ENCODE data around the gene EWSR1. TPM values are rescaled to one million over a fixed set of nuclear protein-coding genes. Genes with fewer than 3 reads are reported as not detected.
"Not testable (repeated sequence)": the region's sequence is repeated elsewhere in the genome, so short reads cannot be mapped to it uniquely, and the experiment has no call there.

The EWSR1 gene
- total RNA-seq, 1 donor from 2014 or later = 199 TPM

GRCh38 chr22:29230972-29231875 is 36.8 kb upstream of the EWSR1 start:
- Mint-ChIP-seq H3K4me3 (ENCODE audit: unreplicated experiment) (no peak overlapping the region), H3K27me3 (ENCODE audit: low read depth, unreplicated experiment) (peaks cover 12% of the 10 kb centered on the region), H3K4me1 (ENCODE audit: low read depth, unreplicated experiment) (no peaks in the 10 kb centered on the region), H3K36me3 (ENCODE audit: low read depth, unreplicated experiment) (peaks cover 2% of the 10 kb centered on the region), H3K27ac (ENCODE audit: unreplicated experiment) (no peak overlapping the region), H3K9me3 (ENCODE audit: unreplicated experiment) (peaks cover 5% of the 10 kb centered on the region)
- no peak overlapping the region for H3K4me3 ChIP-seq (ENCODE audit: insufficient read depth, low read depth, low read length)
- no peak for DNase-seq (ENCODE audit: low read depth)
- peaks cover 5% of the 10 kb centered on the region for H3K9me3 ChIP-seq (ENCODE audit: insufficient read depth, low read depth, low read length)
- no peak overlapping the region for H3K9ac ChIP-seq (ENCODE audit: low read length)
- H2AFZ ChIP-seq (ENCODE audit: low read depth, low read length) = no peak overlapping the region
- H3K4me1 ChIP-seq (ENCODE audit: insufficient read depth, low read length) = no peaks in the 10 kb centered on the region
- no peaks in the 10 kb centered on the region for H3K36me3 ChIP-seq (ENCODE audit: insufficient read depth, low read length)
- no peak overlapping the region for H3K4me2 ChIP-seq (ENCODE audit: low read length)
- H3K27me3 ChIP-seq (ENCODE audit: insufficient read depth, low read length) = no peaks in the 10 kb centered on the region
- no peak overlapping the region for H3K27ac ChIP-seq (ENCODE audit: low read depth, low read length)
- no peaks in the 10 kb centered on the region for H3K79me2 ChIP-seq (ENCODE audit: insufficient read depth, low read length)
- no peak for TF ChIP-seq EZH2 (IDR thresholded peaks at IDR 0.05; ENCODE audit: insufficient read depth, low read length)
- no peaks in the 10 kb centered on the region for H4K20me1 ChIP-seq (ENCODE audit: insufficient read depth, low read length)
- FAIRE-seq = no peak

GRCh38 chr22:29231971-29232959 is 35.8 kb upstream of the EWSR1 start:
- FAIRE-seq = no peak
- Histone ChIP-seq H3K9me3 (ENCODE audit: insufficient read depth, low read depth, low read length) (peaks cover 5% of the 10 kb centered on the region), H3K27ac (ENCODE audit: low read depth, low read length) (no peak overlapping the region), H3K36me3 (ENCODE audit: insufficient read depth, low read length) (no peaks in the 10 kb centered on the region), H3K4me2 (ENCODE audit: low read length) (no peak overlapping the region), H3K4me1 (ENCODE audit: insufficient read depth, low read length) (no peaks in the 10 kb centered on the region), H3K9ac (ENCODE audit: low read length) (no peak overlapping the region), H3K4me3 (ENCODE audit: insufficient read depth, low read depth, low read length) (no peak overlapping the region), H2AFZ (ENCODE audit: low read depth, low read length) (no peak overlapping the region), H3K27me3 (ENCODE audit: insufficient read depth, low read length) (no peaks in the 10 kb centered on the region), H3K79me2 (ENCODE audit: insufficient read depth, low read length) (no peaks in the 10 kb centered on the region), H4K20me1 (ENCODE audit: insufficient read depth, low read length) (no peaks in the 10 kb centered on the region)
- H3K36me3 Mint-ChIP-seq (ENCODE audit: low read depth, unreplicated experiment) = peaks cover 2% of the 10 kb centered on the region
- peaks cover 5% of the 10 kb centered on the region for H3K9me3 Mint-ChIP-seq (ENCODE audit: unreplicated experiment)
- DNase-seq (ENCODE audit: low read depth) = no peak
- H3K4me3 Mint-ChIP-seq (ENCODE audit: unreplicated experiment) = no peak overlapping the region
- no peak overlapping the region for H3K27ac Mint-ChIP-seq (ENCODE audit: unreplicated experiment)
- H3K27me3 Mint-ChIP-seq (ENCODE audit: low read depth, unreplicated experiment) = peaks cover 6% of the 10 kb centered on the region
- no peaks in the 10 kb centered on the region for H3K4me1 Mint-ChIP-seq (ENCODE audit: low read depth, unreplicated experiment)
- TF ChIP-seq EZH2 (IDR thresholded peaks at IDR 0.05; ENCODE audit: insufficient read depth, low read length) (no peak), CTCF (IDR thresholded peaks at IDR 0.05; ENCODE audit: insufficient read depth, low read depth, low read length) (no peak)

- H3K9me3 ChIP-seq (ENCODE audit: insufficient read depth, low read depth, low read length) = peaks cover 5% of the 10 kb centered on the region
- TF ChIP-seq CTCF (IDR thresholded peaks at IDR 0.05; ENCODE audit: insufficient read depth, low read depth, low read length) (no peak), EZH2 (IDR thresholded peaks at IDR 0.05; ENCODE audit: insufficient read depth, low read length) (no peak)
- Mint-ChIP-seq H3K4me1 (ENCODE audit: low read depth, unreplicated experiment) (no peaks in the 10 kb centered on the region), H3K27me3 (ENCODE audit: low read depth, unreplicated experiment) (peaks cover 6% of the 10 kb centered on the region), H3K9me3 (ENCODE audit: unreplicated experiment) (peaks cover 5% of the 10 kb centered on the region), H3K27ac (ENCODE audit: unreplicated experiment) (no peak overlapping the region), H3K4me3 (ENCODE audit: unreplicated experiment) (no peak overlapping the region), H3K36me3 (ENCODE audit: low read depth, unreplicated experiment) (peaks cover 2% of the 10 kb centered on the region)
- no peak overlapping the region for H3K27ac ChIP-seq (ENCODE audit: low read depth, low read length)
- DNase-seq (ENCODE audit: low read depth) (no peak), FAIRE-seq (no peak)
- no peak overlapping the region for H3K9ac ChIP-seq (ENCODE audit: low read length)
- no peaks in the 10 kb centered on the region for H3K27me3 ChIP-seq (ENCODE audit: insufficient read depth, low read length)
- no peak overlapping the region for H3K4me3 ChIP-seq (ENCODE audit: insufficient read depth, low read depth, low read length)
- no peaks in the 10 kb centered on the region for H3K36me3 ChIP-seq (ENCODE audit: insufficient read depth, low read length)
- H3K4me1 ChIP-seq (ENCODE audit: insufficient read depth, low read length) = no peaks in the 10 kb centered on the region
- no peaks in the 10 kb centered on the region for H3K79me2 ChIP-seq (ENCODE audit: insufficient read depth, low read length)
- no peaks in the 10 kb centered on the region for H4K20me1 ChIP-seq (ENCODE audit: insufficient read depth, low read length)
- H2AFZ ChIP-seq (ENCODE audit: low read depth, low read length) = no peak overlapping the region
- H3K4me2 ChIP-seq (ENCODE audit: low read length) = no peak overlapping the region
Observed at GRCh38 chr22:29233277-29233877, 34.7 kb upstream of the EWSR1 start.

GRCh38 chr22:29240481-29240880 is 27.6 kb upstream of the EWSR1 start:
- not testable (repeated sequence) for H3K4me1 Mint-ChIP-seq (ENCODE audit: low read depth, unreplicated experiment); H3K4me3 ChIP-seq (ENCODE audit: insufficient read depth, low read depth, low read length); H3K79me2 ChIP-seq (ENCODE audit: insufficient read depth, low read length); H2AFZ ChIP-seq (ENCODE audit: low read depth, low read length); H3K36me3 ChIP-seq (ENCODE audit: insufficient read depth, low read length); H3K4me3 Mint-ChIP-seq (ENCODE audit: unreplicated experiment); H3K4me1 ChIP-seq (ENCODE audit: insufficient read depth, low read length); H4K20me1 ChIP-seq (ENCODE audit: insufficient read depth, low read length); H3K9me3 ChIP-seq (ENCODE audit: insufficient read depth, low read depth, low read length); H3K36me3 Mint-ChIP-seq (ENCODE audit: low read depth, unreplicated experiment); H3K27me3 ChIP-seq (ENCODE audit: insufficient read depth, low read length); H3K27ac Mint-ChIP-seq (ENCODE audit: unreplicated experiment); H3K27ac ChIP-seq (ENCODE audit: low read depth, low read length); H3K9ac ChIP-seq (ENCODE audit: low read length); H3K4me2 ChIP-seq (ENCODE audit: low read length); DNase-seq (ENCODE audit: low read depth); FAIRE-seq
- H3K9me3 Mint-ChIP-seq (ENCODE audit: unreplicated experiment) = peaks cover 17% of the 10 kb centered on the region
- H3K27me3 Mint-ChIP-seq (ENCODE audit: low read depth, unreplicated experiment) = peaks cover 12% of the 10 kb centered on the region

All from astrocyte (in vitro differentiated cells and primary cell).